H1 (cell line): ENCODE measurements around the gene MYLK2. TPM values are rescaled to one million over a fixed set of nuclear protein-coding genes. Genes with fewer than 3 reads are reported as not detected.

Experiments
- CTCF ChIA-PET: fragments of 300-600 bp; sonication (Branson Sonifier 250); formaldehyde crosslinking; loops from one replicate; lab custom pipeline; 2021; ENCODE audit not compliant: partially characterized antibody; lab: Charles Lee
- POLR2A ChIA-PET: fragments of 300-600 bp; sonication (Branson Sonifier 250); formaldehyde crosslinking; loops from one replicate; lab custom pipeline; 2021; ENCODE audit warnings: inconsistent platforms; ENCODE audit not compliant: partially characterized antibody; lab: Charles Lee
- DNase-seq, 2 experiments: peaks; one replicate each; pipeline versions ENCODE4 v3.0.0 to v3.0.0-alpha.2; 2010 to 2022; ENCODE audit warnings: low spot score in 2 of 2, low read depth in 1 of 2, mixed read lengths in 1 of 2
- FAIRE-seq: peaks from 2 replicates; lab custom pipeline; 2011; peaks lifted over from hg19 to GRCh38; lab: Jason Lieb, UNC
- H2AFZ ChIP-seq: 2 replicates; pipeline ENCODE4 v1.8.1; 2012; ENCODE audit warnings: low read length, inconsistent platforms
- H2AK5ac ChIP-seq: 2 replicates; pipeline ENCODE4 v1.6.1; 2013; ENCODE audit warnings: low read depth, low read length
- H2BK120ac ChIP-seq: replicated peaks from 2 replicates; pipeline ENCODE3; 2013; ENCODE audit warnings: low read depth, low read length, inconsistent platforms
- H2BK12ac ChIP-seq: 2 replicates; pipeline ENCODE4 v1.6.1; 2013; ENCODE audit warnings: low read depth, low read length
- H2BK15ac ChIP-seq: 2 replicates; pipeline ENCODE4 v1.6.1; 2013; ENCODE audit warnings: low read length
- H2BK20ac ChIP-seq: 2 replicates; pipeline ENCODE4 v1.6.1; 2013; ENCODE audit warnings: low read length
- H2BK5ac ChIP-seq: 2 replicates; pipeline ENCODE4 v1.6.1; 2013; ENCODE audit warnings: low read depth, low read length
- H3K14ac ChIP-seq: 2 replicates; pipeline ENCODE4 v1.6.1; 2013; ENCODE audit warnings: inconsistent platforms; ENCODE audit not compliant: insufficient read length
- H3K18ac ChIP-seq: 2 replicates; pipeline ENCODE4 v1.6.1; 2013; ENCODE audit warnings: low read length; ENCODE audit errors: extremely low read depth
- H3K23ac ChIP-seq: 2 replicates; pipeline ENCODE4 v1.6.1; 2013; ENCODE audit warnings: inconsistent platforms; ENCODE audit not compliant: insufficient read length
- H3K23me2 ChIP-seq: 2 replicates; pipeline ENCODE4 v1.6.1; 2013; ENCODE audit warnings: low read depth, low read length
- H3K27ac ChIP-seq: 2 replicates; pipeline ENCODE4 v1.6.1; 2011; ENCODE audit warnings: low read depth, low read length, inconsistent platforms
- H3K27me3 ChIP-seq, 4 experiments: replicated peaks in 1 of 4; 1 replicate in 1 of 4; 2 replicates in 3 of 4; pipeline versions ENCODE4 v1.6.1 to v1.8.1; 2011 to 2013; ENCODE audit warnings: low read length in 3 of 4, mild to moderate bottlenecking in 3 of 4, inconsistent platforms in 2 of 4, mixed read lengths in 2 of 4, moderate library complexity in 1 of 4; ENCODE audit not compliant: control insufficient read depth in 3 of 4, insufficient read depth in 3 of 4; ENCODE audit errors: extremely low read depth in 1 of 4
- H3K36me3 ChIP-seq, 4 experiments: 2 replicates each; pipeline versions ENCODE4 v1.6.1 to v1.8.1; 2011 to 2013; ENCODE audit warnings: mild to moderate bottlenecking in 4 of 4, low read length in 3 of 4, moderate library complexity in 2 of 4, control low read depth in 1 of 4, inconsistent platforms in 1 of 4; ENCODE audit not compliant: insufficient read depth in 4 of 4, control insufficient read depth in 2 of 4
- H3K4ac ChIP-seq: replicated peaks from 2 replicates; pipeline ENCODE3; 2013; ENCODE audit warnings: low read length, low read depth, mixed read lengths, inconsistent platforms; ENCODE audit not compliant: insufficient read length
- H3K4me1 ChIP-seq, 4 experiments: replicated peaks in 1 of 4; 1 replicate in 1 of 4; 2 replicates in 3 of 4; pipeline versions ENCODE4 v1.6.1 to v1.8.1; 2011 to 2013; ENCODE audit warnings: low read length in 3 of 4, inconsistent platforms in 2 of 4, mixed read lengths in 1 of 4; ENCODE audit not compliant: insufficient read depth in 4 of 4, control insufficient read depth in 3 of 4
- H3K4me2 ChIP-seq, 2 experiments: 2 replicates each; pipeline versions ENCODE4 v1.6.1 to v1.8.1; 2011 to 2013; ENCODE audit warnings: low read depth in 2 of 2, low read length in 2 of 2, control low read depth in 1 of 2, inconsistent platforms in 1 of 2, mild to moderate bottlenecking in 1 of 2; ENCODE audit not compliant: insufficient read depth in 1 of 2
- H3K4me3 ChIP-seq, 4 experiments: fragments of 200-600, 300-600 bp in 1 of 4; sonication (generic), shearing (Covaris generic), sonication (Bioruptor Twin) in 1 of 4; 2 replicates each; pipeline versions ENCODE4 v1.5.1 to v1.8.1; 2011 to 2016; ENCODE audit warnings: low read length in 4 of 4, low read depth in 3 of 4, control low read depth in 2 of 4, inconsistent platforms in 2 of 4, mild to moderate bottlenecking in 2 of 4, mixed read lengths in 1 of 4, moderate library complexity in 1 of 4; ENCODE audit not compliant: insufficient read depth in 2 of 4; ENCODE audit errors: extremely low read depth in 1 of 4
- H3K56ac ChIP-seq: replicated peaks from 2 replicates; pipeline ENCODE3; 2013; ENCODE audit warnings: low read depth, mild to moderate bottlenecking, mixed read lengths, low read length, inconsistent platforms; ENCODE audit not compliant: insufficient read length
- H3K79me1 ChIP-seq: 2 replicates; pipeline ENCODE4 v1.6.1; 2013; ENCODE audit warnings: low read depth, low read length, control low read depth
- H3K79me2 ChIP-seq, 2 experiments: 2 replicates each; pipeline versions ENCODE4 v1.6.1 to v1.8.1; 2012 to 2013; ENCODE audit warnings: low read length in 2 of 2, mild to moderate bottlenecking in 2 of 2, inconsistent platforms in 1 of 2; ENCODE audit not compliant: insufficient read depth in 2 of 2, control insufficient read depth in 1 of 2
- H3K9ac ChIP-seq, 4 experiments: replicated peaks in 1 of 4; 1 replicate in 1 of 4; 2 replicates in 3 of 4; pipeline versions ENCODE4 v1.6.1 to v1.8.1; 2011 to 2013; ENCODE audit warnings: low read depth in 3 of 4, low read length in 3 of 4, control low read depth in 2 of 4, mild to moderate bottlenecking in 2 of 4, moderate library complexity in 2 of 4, inconsistent platforms in 1 of 4; ENCODE audit errors: extremely low read depth in 1 of 4
- H3K9me3 ChIP-seq, 2 experiments: 2 replicates each; pipeline versions ENCODE4 v1.6.1 to v1.8.1; 2012 to 2013; ENCODE audit warnings: mild to moderate bottlenecking in 2 of 2, moderate library complexity in 2 of 2, control low read depth in 1 of 2, inconsistent platforms in 1 of 2, low read depth in 1 of 2, low read length in 1 of 2, mixed read lengths in 1 of 2; ENCODE audit not compliant: insufficient read depth in 2 of 2
- H4K20me1 ChIP-seq, 2 experiments: replicated peaks in 1 of 2; 2 replicates each; pipeline versions ENCODE3 to v1.8.1; 2011 to 2013; ENCODE audit warnings: inconsistent platforms in 2 of 2, low read length in 2 of 2, mild to moderate bottlenecking in 1 of 2; ENCODE audit not compliant: insufficient read depth in 2 of 2, control insufficient read depth in 1 of 2
- H4K5ac ChIP-seq: 2 replicates; pipeline ENCODE4 v1.6.1; 2013; ENCODE audit warnings: low read length, low read depth, mixed read lengths, inconsistent platforms; ENCODE audit not compliant: insufficient read length
- H4K8ac ChIP-seq: 2 replicates; pipeline ENCODE4 v1.8.0; 2013; ENCODE audit warnings: mild to moderate bottlenecking, moderate library complexity, low read length, inconsistent platforms; ENCODE audit not compliant: insufficient read depth; ENCODE audit errors: extremely low read depth
- H4K91ac ChIP-seq: replicated peaks from 2 replicates; pipeline ENCODE3; 2013; ENCODE audit warnings: low read length, mixed read lengths, inconsistent platforms; ENCODE audit not compliant: insufficient read length
- ASH2L ChIP-seq: fragments of 200-600, 300-600 bp; sonication (generic); IDR thresholded peaks from one replicate; pipeline ENCODE4 v1.7.1; 2017; ENCODE audit warnings: low read length
- ATF2 ChIP-seq: IDR thresholded peaks from 2 replicates; pipeline ENCODE4 v1.6.1; 2012; ENCODE audit warnings: low read length, inconsistent platforms
- GTF2F1 ChIP-seq: IDR thresholded peaks from 2 replicates; pipeline ENCODE4 v1.6.1; 2012; ENCODE audit warnings: low read depth, low read length, improper control_type of control experiment, borderline replicate concordance
- POLR2A ChIP-seq, 2 experiments: IDR thresholded peaks; 1 replicate in 1 of 2; 2 replicates in 1 of 2; pipeline ENCODE4 v1.6.1; 2011; ENCODE audit warnings: low read depth in 2 of 2, low read length in 2 of 2, mild to moderate bottlenecking in 2 of 2; ENCODE audit errors: control extremely low read depth in 1 of 2
- SP4 ChIP-seq: IDR thresholded peaks from 2 replicates; pipeline ENCODE4 v1.6.1; 2012; ENCODE audit warnings: low read length, inconsistent platforms
- TBP ChIP-seq: IDR thresholded peaks from 2 replicates; pipeline ENCODE4 v1.6.1; 2011; ENCODE audit warnings: low read depth, low read length, improper control_type of control experiment
- WGBS, 2 experiments: shearing (Covaris generic) in 1 of 2; methylation state at CpG; one replicate each; pipeline versions ENCODE4 v1.1.6 to v1.1.7; 2013 to 2015; ENCODE audit warnings: low lambda C conversion rate in 2 of 2, mixed read lengths in 2 of 2, inconsistent platforms in 1 of 2, low coverage in 1 of 2, missing lambda C conversion rate in 1 of 2; ENCODE audit not compliant: insufficient replicate concordance in 2 of 2, insufficient coverage in 1 of 2, insufficient read length in 1 of 2; ENCODE audit errors: extremely low coverage in 1 of 2, missing lambda C conversion rate in 1 of 2; 5-methylcytosine and 5-hydroxymethylcytosine counted together
- polyA plus RNA-seq, 7 experiments: library from polyadenylated mRNA; depleted of rRNA in 3 of 7; stranded (reverse) in 5 of 7; unstranded in 2 of 7; fragments of >200 nt in 5 of 7; fragments of 200-250 nt in 2 of 7; gene quantifications; 1 replicate in 5 of 7; 2 replicates in 1 of 7; 4 replicates in 1 of 7; pipeline versions ENCODE4 v1.2.1 to v1.2.3, GENCODE V29; 2011 to 2013; ENCODE audit warnings: missing spikeins in 2 of 7, mixed read lengths in 2 of 7
- total RNA-seq: library from RNA; stranded (reverse); fragmentation: NEBNext Ultra II Directional; extraction: Animal tissue kit (Norgen Biotek cat#: 25700); gene quantifications from 2 replicates; pipeline ENCODE4 v1.2.1, GENCODE V29; 2021

The MYLK2 gene
- total and polyA plus RNA-seq, 2 of the 8 experiments (the other 6 are each of a cell fraction or from before 2014, with no cell fraction given), result 0.22 to 0.26 TPM

DNA sequence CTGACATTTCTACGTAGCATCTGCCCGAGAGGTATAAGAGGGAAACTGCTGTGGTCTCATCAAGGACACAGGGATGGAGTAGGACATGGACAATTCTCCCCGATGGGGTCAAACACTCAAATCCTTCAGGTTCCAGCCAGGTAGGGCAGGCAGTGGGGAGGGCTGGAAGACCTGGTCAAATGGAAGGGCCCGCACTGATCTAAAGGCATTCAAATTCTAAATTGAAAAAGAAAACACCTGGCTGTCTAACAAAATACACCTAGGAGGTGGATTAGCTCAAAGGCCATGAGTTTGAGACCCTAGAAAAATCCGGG, 43.0 kb downstream of the MYLK2 start:
- Histone ChIP-seq H3K79me2 (no peaks in the 10 kb centered on the region), H2AFZ (peak overlapping the region; percentile 76), H3K27me3 (peaks cover 0 to 18% (median 14%) of the 10 kb centered on the region in 4 experiments; a peak in 5 of 7 replicates), H3K79me1 (no peaks in the 10 kb centered on the region), H3K27ac (0 out of 2 replicates have a peak overlapping the region, but pooled peaks have one; percentile 13), H4K5ac (no peak overlapping the region), H3K4me3 (peak overlapping the region; percentile 60 to 86 (median 74)), H2BK12ac (no peak overlapping the region), H3K14ac (no peak overlapping the region), H3K4ac (peak overlapping the region; percentile 15), H3K4me1 (peaks cover 3 to 24% (median 13%) of the 10 kb centered on the region in 4 experiments), H2BK120ac (no peak overlapping the region), H3K23ac (no peak overlapping the region), H3K56ac (no peak overlapping the region), H4K8ac (no peak overlapping the region), H2BK20ac (no peak overlapping the region), H3K9me3 (no peaks in the 10 kb centered on the region), H3K18ac (peak overlapping the region; percentile 67), H3K9ac (peak overlapping the region in 3 of 4 experiments; percentile 22 to 42 (median 22); a peak in 4 of 7 replicates), H2BK5ac (no peak overlapping the region), H2BK15ac (no peak overlapping the region), H3K23me2 (peaks cover 15% of the 10 kb centered on the region), H2AK5ac (no peak overlapping the region), H3K36me3 (no peaks in the 10 kb centered on the region), H4K91ac (peak overlapping the region; percentile 34), H4K20me1 (no peaks in the 10 kb centered on the region), H3K4me2 (peak overlapping the region; percentile 68 to 97)
- 21% methylated on average over 5 of the region's 5 CpGs; no CpG with 5 or more reads in 1 of the 2 experiments for WGBS, 2 experiments
- POLR2A ChIA-PET, result interaction anchor here (0.8 to 1.0 kb wide), 2 partner anchors 90 to 105 kb away, joined by 3 read pairs; partner anchors contain the start of gene PDRG1
- FAIRE-seq, result no peak
- 0 out of 2 replicates have a peak, but pooled peaks have one; percentile 57 for TF ChIP-seq ATF2
- peak; percentile 57 for TF ChIP-seq ASH2L
- TF ChIP-seq TBP, result peak; percentile 53; the same call in 1 of the 2 replicates
- TF ChIP-seq SP4, result no peak
- no peak for TF ChIP-seq GTF2F1
- peak in 1 of 2 experiments; percentile 4; a peak in 1 of 3 replicates for TF ChIP-seq POLR2A (IDR thresholded peaks at IDR 0.05; ENCODE audit: control extremely low read depth in 1 of 2, low read depth in 2 of 2, low read length in 2 of 2)
- CTCF ChIA-PET, result interaction anchor here (0.8 to 4.4 kb wide), 7 partner anchors 9 to 155 kb away, joined by 3 to 26 read pairs (median 4); no protein-coding TSS in a partner anchor
- no peak for DNase-seq
